Panc1 (cell line): ENCODE results near the gene KBTBD8. TPM values are rescaled to one million over a fixed set of nuclear protein-coding genes. Genes with fewer than 3 reads are reported as not detected.

Source experiments
- ATAC-seq: fragments of 200-7000 bp; cut with Tn5 transposase; 2 replicates; pipeline ENCODE4 v1.9.1; 2020; ENCODE audit warnings: mild to moderate bottlenecking, moderate library complexity
- BruUV-seq: library from RNA; stranded (reverse); fragments of 400-500 nt; replicated peaks from 2 replicates; lab custom pipeline; 2021; lab: Mats Ljungman, UMichigan
- CTCF ChIA-PET: fragments of 300-600 bp; sonication (Branson Sonifier 250); formaldehyde crosslinking; loops from one replicate; lab custom pipeline; 2022; ENCODE audit warnings: antibody characterized with exemption; lab: Charles Lee
- POLR2A ChIA-PET: fragments of 300-600 bp; sonication (Branson Sonifier 250); formaldehyde crosslinking; loops from one replicate; lab custom pipeline; 2022; ENCODE audit warnings: antibody characterized with exemption; lab: Charles Lee
- DNase-seq: peaks from one replicate; pipeline ENCODE4 v3.0.0-alpha.2; 2010; ENCODE audit warnings: low read depth, low spot score
- H3K27ac ChIP-seq: 2 replicates; pipeline ENCODE4 v1.5.1; 2011; ENCODE audit warnings: mild to moderate bottlenecking, low read length, inconsistent platforms
- H3K27me3 ChIP-seq: fragments of 200-500 bp; sonication (Bioruptor generic); 2 replicates; pipeline ENCODE4 v1.6.0; 2014; ENCODE audit warnings: low read length, inconsistent platforms; ENCODE audit not compliant: control insufficient read depth, insufficient read depth
- H3K36me3 ChIP-seq: fragments of 200-500 bp; sonication (Bioruptor generic); 2 replicates; pipeline ENCODE4 v1.5.1; 2014; ENCODE audit warnings: inconsistent platforms, mild to moderate bottlenecking, low read length, moderate library complexity; ENCODE audit not compliant: control insufficient read depth, insufficient read depth
- H3K4me1 ChIP-seq: 2 replicates; pipeline ENCODE4 v1.5.1; 2011; ENCODE audit warnings: inconsistent platforms, mild to moderate bottlenecking, low read length, moderate library complexity; ENCODE audit not compliant: control insufficient read depth, insufficient read depth
- H3K4me3 ChIP-seq, 2 experiments: 2 replicates each; pipeline ENCODE4 v1.5.1; 2011 to 2012; ENCODE audit warnings: low read depth in 2 of 2, low read length in 2 of 2, mild to moderate bottlenecking in 2 of 2, inconsistent platforms in 1 of 2, moderate library complexity in 1 of 2
- H3K9me3 ChIP-seq: fragments of 200-500 bp; sonication (Bioruptor generic); 2 replicates; pipeline ENCODE4 v1.5.1; 2014; ENCODE audit warnings: low read depth, mild to moderate bottlenecking, inconsistent platforms, low read length, moderate library complexity; ENCODE audit not compliant: control insufficient read depth, insufficient read depth
- POLR2AphosphoS5 ChIP-seq: IDR thresholded peaks from 2 replicates; pipeline ENCODE4 v1.6.1; 2012; ENCODE audit warnings: mild to moderate bottlenecking, low read depth, low read length, moderate library complexity
- SIN3A ChIP-seq: IDR thresholded peaks from 2 replicates; pipeline ENCODE4 v1.6.1; 2012; ENCODE audit warnings: low read depth, mild to moderate bottlenecking, low read length, moderate library complexity, borderline replicate concordance; ENCODE audit not compliant: insufficient read depth
- TCF7L2 ChIP-seq: IDR thresholded peaks from 2 replicates; pipeline ENCODE4 v1.6.1; 2011; ENCODE audit warnings: mild to moderate bottlenecking, low read depth, low read length, inconsistent platforms
- in situ Hi-C: cut with HindIII; loops from 2 replicates; pipeline ENCODE4 v1.10.0; 2016; ENCODE audit warnings: low sequenced_read_pairs, low pct_unique_long_range_greater_than_20kb
- intact Hi-C: fragments of 100-400 bp; cut with micrococcal nuclease; formaldehyde crosslinking; loops from one replicate; pipeline ENCODE4 v1.10.0; 2022; ENCODE audit not compliant: unreplicated experiment
- total RNA-seq: library from RNA; stranded (reverse); gene quantifications from one replicate; pipeline ENCODE4 v1.2.1, GENCODE V29; 2021; ENCODE audit not compliant: unreplicated experiment
- TF ChIP-seq, protein P1 (sequence below), 2 experiments: IDR thresholded peaks; 2 replicates each; pipeline ENCODE4 v1.6.1; 2011 to 2012; ENCODE audit warnings: low read depth in 2 of 2, control low read depth in 1 of 2, low read length in 1 of 2, mild to moderate bottlenecking in 1 of 2, moderate library complexity in 1 of 2; ENCODE audit not compliant: insufficient read depth in 1 of 2
- TF ChIP-seq, protein P2 (sequence below): fragments of 450-650 bp; IDR thresholded peaks from 2 replicates; pipeline ENCODE4 v1.5.1; 2017; ENCODE audit warnings: mild to moderate bottlenecking

Gene KBTBD8
- total RNA-seq, 1 experiment from 2014 or later, result 0.98 TPM

GRCh38 chr3:66989860-66990696 is 8.0 kb upstream of the KBTBD8 start:
- TF ChIP-seq, protein P1, sequence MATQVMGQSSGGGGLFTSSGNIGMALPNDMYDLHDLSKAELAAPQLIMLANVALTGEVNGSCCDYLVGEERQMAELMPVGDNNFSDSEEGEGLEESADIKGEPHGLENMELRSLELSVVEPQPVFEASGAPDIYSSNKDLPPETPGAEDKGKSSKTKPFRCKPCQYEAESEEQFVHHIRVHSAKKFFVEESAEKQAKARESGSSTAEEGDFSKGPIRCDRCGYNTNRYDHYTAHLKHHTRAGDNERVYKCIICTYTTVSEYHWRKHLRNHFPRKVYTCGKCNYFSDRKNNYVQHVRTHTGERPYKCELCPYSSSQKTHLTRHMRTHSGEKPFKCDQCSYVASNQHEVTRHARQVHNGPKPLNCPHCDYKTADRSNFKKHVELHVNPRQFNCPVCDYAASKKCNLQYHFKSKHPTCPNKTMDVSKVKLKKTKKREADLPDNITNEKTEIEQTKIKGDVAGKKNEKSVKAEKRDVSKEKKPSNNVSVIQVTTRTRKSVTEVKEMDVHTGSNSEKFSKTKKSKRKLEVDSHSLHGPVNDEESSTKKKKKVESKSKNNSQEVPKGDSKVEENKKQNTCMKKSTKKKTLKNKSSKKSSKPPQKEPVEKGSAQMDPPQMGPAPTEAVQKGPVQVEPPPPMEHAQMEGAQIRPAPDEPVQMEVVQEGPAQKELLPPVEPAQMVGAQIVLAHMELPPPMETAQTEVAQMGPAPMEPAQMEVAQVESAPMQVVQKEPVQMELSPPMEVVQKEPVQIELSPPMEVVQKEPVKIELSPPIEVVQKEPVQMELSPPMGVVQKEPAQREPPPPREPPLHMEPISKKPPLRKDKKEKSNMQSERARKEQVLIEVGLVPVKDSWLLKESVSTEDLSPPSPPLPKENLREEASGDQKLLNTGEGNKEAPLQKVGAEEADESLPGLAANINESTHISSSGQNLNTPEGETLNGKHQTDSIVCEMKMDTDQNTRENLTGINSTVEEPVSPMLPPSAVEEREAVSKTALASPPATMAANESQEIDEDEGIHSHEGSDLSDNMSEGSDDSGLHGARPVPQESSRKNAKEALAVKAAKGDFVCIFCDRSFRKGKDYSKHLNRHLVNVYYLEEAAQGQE (IDR thresholded peaks at IDR 0.05; ENCODE audit: insufficient read depth in 1 of 2, low read depth in 2 of 2, low read length in 1 of 2), result no peak
- TF ChIP-seq, protein P2, sequence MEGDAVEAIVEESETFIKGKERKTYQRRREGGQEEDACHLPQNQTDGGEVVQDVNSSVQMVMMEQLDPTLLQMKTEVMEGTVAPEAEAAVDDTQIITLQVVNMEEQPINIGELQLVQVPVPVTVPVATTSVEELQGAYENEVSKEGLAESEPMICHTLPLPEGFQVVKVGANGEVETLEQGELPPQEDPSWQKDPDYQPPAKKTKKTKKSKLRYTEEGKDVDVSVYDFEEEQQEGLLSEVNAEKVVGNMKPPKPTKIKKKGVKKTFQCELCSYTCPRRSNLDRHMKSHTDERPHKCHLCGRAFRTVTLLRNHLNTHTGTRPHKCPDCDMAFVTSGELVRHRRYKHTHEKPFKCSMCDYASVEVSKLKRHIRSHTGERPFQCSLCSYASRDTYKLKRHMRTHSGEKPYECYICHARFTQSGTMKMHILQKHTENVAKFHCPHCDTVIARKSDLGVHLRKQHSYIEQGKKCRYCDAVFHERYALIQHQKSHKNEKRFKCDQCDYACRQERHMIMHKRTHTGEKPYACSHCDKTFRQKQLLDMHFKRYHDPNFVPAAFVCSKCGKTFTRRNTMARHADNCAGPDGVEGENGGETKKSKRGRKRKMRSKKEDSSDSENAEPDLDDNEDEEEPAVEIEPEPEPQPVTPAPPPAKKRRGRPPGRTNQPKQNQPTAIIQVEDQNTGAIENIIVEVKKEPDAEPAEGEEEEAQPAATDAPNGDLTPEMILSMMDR, result peak; percentile 8; the same call in 1 of the 2 replicates
- no peaks in the 10 kb centered on the region for H3K27me3 ChIP-seq
- no peaks in the 10 kb centered on the region for H3K4me1 ChIP-seq
- ATAC-seq (no peak), DNase-seq (no peak)
- no peaks in the 10 kb centered on the region for H3K36me3 ChIP-seq
- ChIA-PET CTCF (no interaction called here), POLR2A (no interaction called here)
- intact Hi-C loops, result no loop called here
- BruUV-seq, result no TSS peak
- H3K9me3 ChIP-seq, result no peaks in the 10 kb centered on the region
- peak overlapping the region in 1 of 2 experiments; percentile 8; a peak in 1 of 4 replicates for H3K4me3 ChIP-seq
- H3K27ac ChIP-seq, result no peak overlapping the region
- in situ Hi-C loops, result no loop called here

DNA sequence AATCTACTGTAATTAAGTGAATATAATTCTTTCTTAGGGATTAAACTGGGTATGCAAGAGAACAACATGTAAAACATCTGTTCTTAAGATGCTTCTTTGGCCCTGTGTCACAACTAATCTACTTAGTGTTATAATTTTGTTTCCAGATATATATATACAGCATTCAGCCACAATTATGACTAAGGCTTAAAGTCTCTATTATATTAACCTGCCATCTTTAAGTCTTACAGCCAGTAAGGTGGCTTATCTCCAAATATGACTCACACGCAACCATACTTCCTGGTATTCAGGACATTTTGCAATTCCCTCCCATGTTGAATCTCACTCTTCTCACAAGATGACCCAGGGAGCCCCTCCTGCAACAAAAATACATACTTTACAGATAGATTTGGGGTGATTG is 6.6 kb upstream of the KBTBD8 start:
- Histone ChIP-seq H3K4me3 (no peak overlapping the region), H3K4me1 (no peaks in the 10 kb centered on the region), H3K36me3 (no peaks in the 10 kb centered on the region; the same call in 1 of the 2 replicates), H3K9me3 (no peaks in the 10 kb centered on the region), H3K27ac (no peak overlapping the region), H3K27me3 (no peaks in the 10 kb centered on the region)
- CTCF ChIA-PET, result no interaction called here
- intact Hi-C loops, result no loop called here
- BruUV-seq, result no TSS peak
- in situ Hi-C loops, result no loop called here
- DNase-seq, result no peak
- no peak for ATAC-seq
- POLR2A ChIA-PET, result no interaction called here
- TF ChIP-seq POLR2AphosphoS5 (no peak), TCF7L2 (no peak)

- 0 out of 2 replicates have a peak, but pooled peaks cover 2% of the 10 kb centered on the region for H3K4me1 ChIP-seq
- H3K36me3 ChIP-seq, result no peaks in the 10 kb centered on the region; the same call in none of the 2 replicates
- ChIA-PET POLR2A (no interaction called here), CTCF (no interaction called here)
- no peak overlapping the region for H3K4me3 ChIP-seq
- intact Hi-C loops (no loop called here), in situ Hi-C loops (no loop called here)
- ATAC-seq (no peak), DNase-seq (no peak)
- BruUV-seq, result no TSS peak
- H3K27ac ChIP-seq, result no peak overlapping the region
- H3K9me3 ChIP-seq, result no peaks in the 10 kb centered on the region
- TF ChIP-seq, protein P2, result no peak
- TF ChIP-seq SIN3A (no peak), POLR2AphosphoS5 (no peak), TCF7L2 (no peak)
- TF ChIP-seq, protein P1 (IDR thresholded peaks at IDR 0.05; ENCODE audit: insufficient read depth in 1 of 2, low read depth in 2 of 2, low read length in 1 of 2), result no peak
- H3K27me3 ChIP-seq, result no peaks in the 10 kb centered on the region
Observed at GRCh38 chr3:66993082-66993481, 5.0 kb upstream of the KBTBD8 start.
